Measurements from ENCODE around the gene GAD1.

GAD1 gene

GRCh38 chr2:170831115-170831514 lies 14.4 kb downstream of the GAD1 start:
- H3K27ac ChIP-seq (ENCODE audit: low read depth, low read length), result no peak overlapping the region
- no peaks in the 10 kb centered on the region for H3K36me3 ChIP-seq (ENCODE audit: low read length)
- no peak overlapping the region for H2AFZ ChIP-seq (ENCODE audit: low read depth, low read length, severe bottlenecking)

GRCh38 chr2:170836027-170836426 lies 19.3 kb downstream of the GAD1 start:
- no peaks in the 10 kb centered on the region for H3K9me3 ChIP-seq (ENCODE audit: insufficient read depth, low read length)
- no peaks in the 10 kb centered on the region for H3K36me3 ChIP-seq (ENCODE audit: low read length)
- no peak overlapping the region for H3K4me2 ChIP-seq (ENCODE audit: low read depth, low read length, poor library complexity, severe bottlenecking)
- H3F3A ChIP-seq (ENCODE audit: insufficient read depth), result no peaks in the 10 kb centered on the region
- no peaks in the 10 kb centered on the region for H3K27me3 ChIP-seq (ENCODE audit: low read length)
- H3K27ac ChIP-seq (ENCODE audit: low read depth, low read length), result no peak overlapping the region
- no peak overlapping the region for H3K9ac ChIP-seq (ENCODE audit: low read length)
- no peaks in the 10 kb centered on the region for H3K9me2 ChIP-seq (replicated peaks; ENCODE audit: insufficient read depth, low read length)
- H3K79me2 ChIP-seq (ENCODE audit: insufficient read depth, low read length), result no peaks in the 10 kb centered on the region
- no peaks in the 10 kb centered on the region for H4K20me1 ChIP-seq (ENCODE audit: low read depth, low read length)
- TF ChIP-seq CTCF (IDR thresholded peaks at IDR 0.05; ENCODE audit: insufficient read depth, low read length, poor library complexity, severe bottlenecking) (no peak), EZH2phosphoT487 (conservative IDR thresholded peaks at IDR 0.05; ENCODE audit: low read length) (no peak)
- no peak overlapping the region for H3K4me3 ChIP-seq (ENCODE audit: insufficient read depth, low read length, poor library complexity, severe bottlenecking)
- H2AFZ ChIP-seq (ENCODE audit: low read depth, low read length, severe bottlenecking), result no peak overlapping the region

More at GRCh38 chr2:170831115-170831514, 14.4 kb downstream of the GAD1 start:
- H3K4me3 ChIP-seq (ENCODE audit: insufficient read depth, low read length, poor library complexity, severe bottlenecking), result no peak overlapping the region
- no peak overlapping the region for H3K9ac ChIP-seq (ENCODE audit: low read length)
- H3K9me3 ChIP-seq (ENCODE audit: insufficient read depth, low read length), result no peaks in the 10 kb centered on the region
- no peak overlapping the region for H3K4me2 ChIP-seq (ENCODE audit: low read depth, low read length, poor library complexity, severe bottlenecking)
- no peak for TF ChIP-seq EZH2phosphoT487 (conservative IDR thresholded peaks at IDR 0.05; ENCODE audit: low read length)
- no peak for TF ChIP-seq CTCF (IDR thresholded peaks at IDR 0.05; ENCODE audit: insufficient read depth, low read length, poor library complexity, severe bottlenecking)
- H3K79me2 ChIP-seq (ENCODE audit: insufficient read depth, low read length), result no peaks in the 10 kb centered on the region
- H3K9me2 ChIP-seq (replicated peaks; ENCODE audit: insufficient read depth, low read length), result no peaks in the 10 kb centered on the region
- no peaks in the 10 kb centered on the region for H3K27me3 ChIP-seq (ENCODE audit: low read length)
- H4K20me1 ChIP-seq (ENCODE audit: low read depth, low read length), result no peaks in the 10 kb centered on the region
- H3F3A ChIP-seq (ENCODE audit: insufficient read depth), result no peaks in the 10 kb centered on the region

GRCh38 chr2:170840717-170841210 lies 24.1 kb downstream of the GAD1 start:
- no peaks in the 10 kb centered on the region for H3K36me3 ChIP-seq (ENCODE audit: low read length)
- no peaks in the 10 kb centered on the region for H3F3A ChIP-seq (ENCODE audit: insufficient read depth)
- no peaks in the 10 kb centered on the region for H3K27me3 ChIP-seq (ENCODE audit: low read length)
- no peak overlapping the region for H3K9ac ChIP-seq (ENCODE audit: low read length)
- TF ChIP-seq EZH2phosphoT487 (conservative IDR thresholded peaks at IDR 0.05; ENCODE audit: low read length), result no peak
- no peak for TF ChIP-seq CTCF (IDR thresholded peaks at IDR 0.05; ENCODE audit: insufficient read depth, low read length, poor library complexity, severe bottlenecking)
- H3K4me2 ChIP-seq (ENCODE audit: low read depth, low read length, poor library complexity, severe bottlenecking), result no peak overlapping the region
- H3K27ac ChIP-seq (ENCODE audit: low read depth, low read length), result no peak overlapping the region
- no peaks in the 10 kb centered on the region for H4K20me1 ChIP-seq (ENCODE audit: low read depth, low read length)
- H2AFZ ChIP-seq (ENCODE audit: low read depth, low read length, severe bottlenecking), result no peak overlapping the region
- H3K9me3 ChIP-seq (ENCODE audit: insufficient read depth, low read length), result no peaks in the 10 kb centered on the region
- H3K9me2 ChIP-seq (replicated peaks; ENCODE audit: insufficient read depth, low read length), result no peaks in the 10 kb centered on the region
- no peaks in the 10 kb centered on the region for H3K79me2 ChIP-seq (ENCODE audit: insufficient read depth, low read length)
- no peak overlapping the region for H3K4me3 ChIP-seq (ENCODE audit: insufficient read depth, low read length, poor library complexity, severe bottlenecking)

Data from SU-DHL-6 (cell line).